HepG2 (cell line): ENCODE data around the gene RPL39. TPM values are rescaled to one million over a fixed set of nuclear protein-coding genes. Genes with fewer than 3 reads are reported as not detected.

Experiments
- ATAC-seq: fragments of 200-7000 bp; cut with Tn5 transposase; 3 replicates; pipeline ENCODE4 v1.9.1; 2020; ENCODE audit warnings: mild to moderate bottlenecking, moderate library complexity
- BruUV-seq: library from RNA; stranded (reverse); fragments of 400-500 nt; replicated peaks from 2 replicates; lab custom pipeline; 2021; lab: Mats Ljungman, UMichigan
- CTCF ChIA-PET: fragments of 300-600 bp; formaldehyde crosslinking; extraction: SDS; loops from one replicate; lab custom pipeline; 2021; ENCODE audit warnings: low total read pairs, inconsistent platforms, low intra/inter-chr PET ratio; lab: Yijun Ruan, JAX
- POLR2A ChIA-PET: fragments of 350-600 bp; sonication (Branson Sonifier 250); formaldehyde crosslinking; loops from one replicate; lab custom pipeline; 2020; ENCODE audit warnings: antibody characterized with exemption, inconsistent platforms; lab: Yijun Ruan, JAX
- DNase-seq: peaks from one replicate; pipeline ENCODE4 v3.0.0-alpha.2; 2015; ENCODE audit warnings: low spot score
- FAIRE-seq: peaks from 3 replicates; lab custom pipeline; 2011; peaks lifted over from hg19 to GRCh38; lab: Jason Lieb, UNC
- H2AFZ ChIP-seq: one replicate; pipeline ENCODE4 v1.6.1; 2011; ENCODE audit warnings: low read length, inconsistent platforms
- H3K27ac ChIP-seq: fragments of 300-600 bp; 3 replicates; pipeline ENCODE4 v1.8.0; 2011; ENCODE audit warnings: mixed run types, mild to moderate bottlenecking, mixed read lengths, low read length, inconsistent platforms; ENCODE audit not compliant: insufficient read depth; ENCODE audit errors: extremely low read length
- H3K27me3 ChIP-seq, 2 experiments: fragments of 200-600 bp in 1 of 2; 2 replicates in 1 of 2; 3 replicates in 1 of 2; pipeline versions ENCODE4 v1.6.0 to v1.8.0; 2011; ENCODE audit warnings: low read length in 2 of 2, mild to moderate bottlenecking in 2 of 2, moderate library complexity in 2 of 2, inconsistent platforms in 1 of 2; ENCODE audit not compliant: insufficient read depth in 2 of 2, control insufficient read depth in 1 of 2
- H3K36me3 ChIP-seq, 2 experiments: fragments of 200-600 bp in 1 of 2; replicated peaks in 1 of 2; 2 replicates in 1 of 2; 3 replicates in 1 of 2; pipeline versions ENCODE4 v1.5.1 to v1.8.0; 2011; ENCODE audit warnings: low read length in 2 of 2, inconsistent platforms in 1 of 2; ENCODE audit not compliant: insufficient read depth in 2 of 2, control insufficient read depth in 1 of 2
- H3K4me1 ChIP-seq: 2 replicates; pipeline ENCODE4 v1.5.1; 2012; ENCODE audit warnings: low read length, inconsistent platforms; ENCODE audit not compliant: insufficient read depth
- H3K4me2 ChIP-seq: 2 replicates; pipeline ENCODE4 v1.6.0; 2011; ENCODE audit warnings: low read depth, low read length, inconsistent platforms
- H3K4me3 ChIP-seq, 3 experiments: fragments of 200-600 bp in 1 of 3; sonication (generic), shearing (Covaris generic) in 1 of 3; replicated peaks in 1 of 3; 2 replicates each; pipeline ENCODE4 v1.5.1; 2011 to 2016; ENCODE audit warnings: low read length in 3 of 3, inconsistent platforms in 2 of 3, low read depth in 2 of 3, mild to moderate bottlenecking in 2 of 3, control low read depth in 1 of 3, mixed read lengths in 1 of 3; ENCODE audit not compliant: insufficient read depth in 1 of 3
- H3K79me2 ChIP-seq: one replicate; pipeline ENCODE4 v1.6.1; 2011; ENCODE audit warnings: low read length, inconsistent platforms; ENCODE audit not compliant: insufficient read depth
- H3K9ac ChIP-seq: 2 replicates; pipeline ENCODE4 v1.6.0; 2011; ENCODE audit warnings: mild to moderate bottlenecking, low read depth, low read length, inconsistent platforms; ENCODE audit not compliant: insufficient read depth
- H3K9me3 ChIP-seq: 2 replicates; pipeline ENCODE4 v1.5.1; 2012; ENCODE audit warnings: mild to moderate bottlenecking, low read length
- H4K20me1 ChIP-seq: 2 replicates; pipeline ENCODE4 v1.6.0; 2011; ENCODE audit warnings: inconsistent platforms, mild to moderate bottlenecking, low read length, moderate library complexity; ENCODE audit not compliant: insufficient read depth
- AGO2 ChIP-seq: fragments of 200-400 bp; formaldehyde crosslinking; optimal IDR thresholded peaks from 2 replicates; pipeline ENCODE3; 2017; ENCODE audit warnings: mild to moderate bottlenecking, low read depth, low read length, moderate library complexity
- CCDC6 ChIP-seq: sonication (generic); formaldehyde crosslinking; IDR thresholded peaks from 2 replicates; pipeline ENCODE4 v1.8.1; 2022; ENCODE audit warnings: mild to moderate bottlenecking, missing genetic modification reagents, moderate library complexity
- CHD4 ChIP-seq: fragments of 200-600 bp; sonication (generic); IDR thresholded peaks from 2 replicates; pipeline ENCODE4 v1.7.0; 2017; ENCODE audit warnings: mild to moderate bottlenecking, low read length, borderline replicate concordance
- IRF2 ChIP-seq: IDR thresholded peaks from 2 replicates; pipeline ENCODE4 v1.6.1; 2018; ENCODE audit warnings: missing genetic modification reagents, missing compliant biosample characterization
- KDM5A ChIP-seq: fragments of 200-600 bp; sonication (generic); IDR thresholded peaks from 2 replicates; pipeline ENCODE4 v1.7.0; 2018; ENCODE audit warnings: antibody characterized with exemption, mild to moderate bottlenecking, low read length, borderline replicate concordance
- KLF6 ChIP-seq: IDR thresholded peaks from 2 replicates; pipeline ENCODE4 v1.8.0; 2016; ENCODE audit warnings: missing biosample characterization, missing genetic modification reagents
- NONO ChIP-seq, 2 experiments: fragments of 450-650 bp in 1 of 2; sonication (generic) in 1 of 2; formaldehyde crosslinking in 1 of 2; IDR thresholded peaks in 1 of 2; conservative IDR thresholded peaks in 1 of 2; 2 replicates each; pipeline versions ENCODE4 v1.6.1 to v1.8.0; 2017 to 2022; ENCODE audit warnings: mild to moderate bottlenecking in 1 of 2, missing genetic modification reagents in 1 of 2, moderate library complexity in 1 of 2
- POGZ ChIP-seq: sonication (generic); formaldehyde crosslinking; IDR thresholded peaks from 2 replicates; pipeline ENCODE4 v1.4.0; 2020; ENCODE audit warnings: mild to moderate bottlenecking, missing genetic modification reagents
- SMYD3 ChIP-seq: sonication (generic); formaldehyde crosslinking; IDR thresholded peaks from 2 replicates; pipeline ENCODE4 v1.8.1; 2023; ENCODE audit warnings: mild to moderate bottlenecking, missing genetic modification reagents
- WGBS: methylation state at CpG from one replicate; pipeline ENCODE4 v1.1.6; 2017; ENCODE audit warnings: low lambda C conversion rate; 5-methylcytosine and 5-hydroxymethylcytosine counted together
- in situ Hi-C: cut with HindIII; loops from 2 replicates; pipeline ENCODE4 v1.10.0; 2017; ENCODE audit warnings: low pct_unique_long_range_greater_than_20kb; ENCODE audit not compliant: extremely low pct_ligation_motif_present
- intact Hi-C: fragments of 100-400 bp; cut with micrococcal nuclease; formaldehyde crosslinking; loops from one replicate; pipeline ENCODE4 v1.10.0; 2022; ENCODE audit not compliant: unreplicated experiment
- polyA plus RNA-seq, 8 experiments: library from polyadenylated mRNA; depleted of rRNA in 3 of 8; stranded (reverse) in 7 of 8; unstranded in 1 of 8; fragments of >200 nt; fragmentation: Illumina TruSeq in 4 of 8; extraction: Trizol in 4 of 8; gene quantifications; 2 replicates each; pipeline versions ENCODE4 v1.2.1 to v1.2.3, GENCODE V29; 2011 to 2016; ENCODE audit warnings: low read depth in 4 of 8, missing spikeins in 1 of 8, mixed read lengths in 1 of 8; ENCODE audit not compliant: insufficient read depth in 1 of 8
- total RNA-seq, 5 experiments: library from RNA; depleted of rRNA; stranded (reverse); fragments of >200 nt; fragmentation: Illumina TruSeq; extraction: Trizol; gene quantifications; 2 replicates each; pipeline ENCODE4 v1.2.3, GENCODE V29; 2016; ENCODE audit warnings: low read depth in 1 of 5
- TF ChIP-seq, protein P1 (sequence below): sonication (generic); formaldehyde crosslinking; IDR thresholded peaks from 2 replicates; pipeline ENCODE4 v1.5.0; 2020; ENCODE audit warnings: mild to moderate bottlenecking, missing genetic modification reagents, moderate library complexity

Gene RPL39
- total and polyA plus RNA-seq, 2 of the 13 experiments (the other 11 are each of a cell fraction or from before 2014, with no cell fraction given), result 2,312 to 3,547 TPM

DNA sequence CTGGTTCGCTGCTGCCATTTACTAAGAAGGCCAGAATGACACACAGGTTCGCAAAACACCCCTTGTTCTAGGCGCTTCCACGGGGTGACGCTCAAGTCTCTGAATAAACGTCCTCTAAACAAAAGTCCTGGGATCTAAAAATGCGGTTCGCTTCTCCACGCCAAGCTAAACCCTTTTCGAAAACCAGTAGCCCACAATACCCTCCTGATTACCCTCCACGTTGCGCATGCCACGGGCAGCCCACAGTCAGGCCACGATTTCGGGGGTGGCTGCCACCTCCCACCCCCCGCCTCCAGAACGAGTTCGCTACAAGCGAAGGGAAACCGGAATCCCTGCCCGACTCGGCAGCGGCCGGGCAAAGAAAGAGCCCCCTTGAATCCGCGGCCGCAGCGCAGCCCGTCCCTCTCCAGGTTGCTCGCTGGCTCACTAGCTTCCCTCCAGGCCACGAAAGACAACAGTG is 423 bp downstream of the RPL39 start:
- peaks cover 38% of the 10 kb centered on the region for H3K4me1 ChIP-seq
- in situ Hi-C loops, result no loop called here
- peak; percentile 17; the same call in 1 of the 2 replicates for TF ChIP-seq POGZ (CRISPR knock-in tag)
- TF ChIP-seq CCDC6, result 0 out of 2 replicates have a peak, but pooled peaks have one; percentile 30
- TF ChIP-seq CHD4, result no peak
- 0 out of 2 replicates have a peak, but pooled peaks have one; percentile 7 for TF ChIP-seq IRF2 (CRISPR knock-in tag)
- 0 out of 2 replicates have a peak, but pooled peaks have one; percentile 19 for TF ChIP-seq SMYD3 (CRISPR knock-in tag)
- peak; percentile 47; the same call in 1 of the 2 replicates for TF ChIP-seq KDM5A
- TF ChIP-seq, protein P1, sequence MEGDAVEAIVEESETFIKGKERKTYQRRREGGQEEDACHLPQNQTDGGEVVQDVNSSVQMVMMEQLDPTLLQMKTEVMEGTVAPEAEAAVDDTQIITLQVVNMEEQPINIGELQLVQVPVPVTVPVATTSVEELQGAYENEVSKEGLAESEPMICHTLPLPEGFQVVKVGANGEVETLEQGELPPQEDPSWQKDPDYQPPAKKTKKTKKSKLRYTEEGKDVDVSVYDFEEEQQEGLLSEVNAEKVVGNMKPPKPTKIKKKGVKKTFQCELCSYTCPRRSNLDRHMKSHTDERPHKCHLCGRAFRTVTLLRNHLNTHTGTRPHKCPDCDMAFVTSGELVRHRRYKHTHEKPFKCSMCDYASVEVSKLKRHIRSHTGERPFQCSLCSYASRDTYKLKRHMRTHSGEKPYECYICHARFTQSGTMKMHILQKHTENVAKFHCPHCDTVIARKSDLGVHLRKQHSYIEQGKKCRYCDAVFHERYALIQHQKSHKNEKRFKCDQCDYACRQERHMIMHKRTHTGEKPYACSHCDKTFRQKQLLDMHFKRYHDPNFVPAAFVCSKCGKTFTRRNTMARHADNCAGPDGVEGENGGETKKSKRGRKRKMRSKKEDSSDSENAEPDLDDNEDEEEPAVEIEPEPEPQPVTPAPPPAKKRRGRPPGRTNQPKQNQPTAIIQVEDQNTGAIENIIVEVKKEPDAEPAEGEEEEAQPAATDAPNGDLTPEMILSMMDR (CRISPR knock-in tag), result peak; percentile 31; the same call in 1 of the 2 replicates
- TF ChIP-seq AGO2, result peak; percentile 80
- no peak for TF ChIP-seq KLF6
- no peak for TF ChIP-seq NONO (IDR thresholded peaks at IDR 0.05)
- TF ChIP-seq NONO (CRISPR knock-in tag; conservative IDR thresholded peaks at IDR 0.05), result 0 out of 2 replicates have a peak, but pooled peaks have one; percentile 6
- intact Hi-C loops, result loop anchor here (2.0 kb wide), 1 partner anchor 80 kb away; the partner anchor contains the start of genes NDUFA1 and RNF113A
- ATAC-seq (peak; percentile 37), DNase-seq (peak; percentile 30), FAIRE-seq (no peak)
- peak overlapping the region; percentile 84 for H3K4me2 ChIP-seq
- no peaks in the 10 kb centered on the region for H3K9me3 ChIP-seq
- no peak overlapping the region for H2AFZ ChIP-seq
- no peaks in the 10 kb centered on the region for H3K27me3 ChIP-seq
- H3K79me2 ChIP-seq, result peaks cover 45% of the 10 kb centered on the region
- H3K27ac ChIP-seq, result peak overlapping the region; percentile 98
- H4K20me1 ChIP-seq, result peaks cover 40% of the 10 kb centered on the region
- peaks cover 0 to 18% of the 10 kb centered on the region in 2 experiments; a peak in 1 of 5 replicates for H3K36me3 ChIP-seq
- WGBS, result no CpG with 5 or more reads among the region's 31 CpGs
- BruUV-seq, result TSS peak; percentile 63
- POLR2A ChIA-PET, result interaction anchor here (0.8 to 3.1 kb wide), 26 partner anchors 9 to 313 kb away, joined by 3 to 78 read pairs (median 5); partner anchors contain the start of genes NDUFA1, NKAP, RNF113A and SEPTIN6
- peak overlapping the region; percentile 88 for H3K9ac ChIP-seq
- H3K4me3 ChIP-seq, result peak overlapping the region; percentile 77 to 83 (median 79)
- CTCF ChIA-PET, result no interaction called here
